Temporal lobe (tissue), 2 donors: ENCODE results near the gene TRIM40. TPM values are rescaled to one million over a fixed set of nuclear protein-coding genes. Genes with fewer than 3 reads are reported as not detected.

Experiments
- small RNA-seq: library from RNA; depleted of rRNA; stranded (forward); fragments of <200 nt; gene quantifications from one replicate; pipeline ENCODE3, GENCODE V24; 2014; ENCODE audit warnings: low replicate concordance
- total RNA-seq: library from RNA; depleted of rRNA; stranded (reverse); fragments of >200 nt; gene quantifications from one replicate; pipeline ENCODE4 v1.2.3, GENCODE V29; 2014

The TRIM40 gene
- total RNA-seq, 1 donor from 2014 or later, result not detected

Small RNA genes within 50 kb of the gene (small RNA-seq; reads per million reads assigned to genes)
- not detected for gene RF00554

Other genes with a start within 250 kb of the TRIM40 start
- 43.5 TPM for gene HLA-A, start 193.6 kb upstream of the TRIM40 start, total RNA-seq
- 6.9 TPM for gene POLR1H, start 74.9 kb upstream of the TRIM40 start, total RNA-seq
- 17.2 TPM for gene PPP1R11, start 68.9 kb upstream of the TRIM40 start, total RNA-seq
- not detected for gene RNF39, start 60.4 kb upstream of the TRIM40 start, total RNA-seq
- gene TRIM31, start 23.1 kb upstream of the TRIM40 start, total RNA-seq, result not detected
- 0.25 TPM for gene TRIM10, start 25.1 kb downstream of the TRIM40 start, total RNA-seq
- not detected for gene TRIM15, start 27.4 kb downstream of the TRIM40 start, total RNA-seq
- gene TRIM26, start 77.3 kb downstream of the TRIM40 start, total RNA-seq, result 14.3 TPM
- gene TRIM39, start 190.8 kb downstream of the TRIM40 start, total RNA-seq, result 5.9 TPM
- 31.7 TPM for gene RPP21, start 209.0 kb downstream of the TRIM40 start, total RNA-seq